ENCODE results near the gene TMEM54. TPM values are rescaled to one million over a fixed set of nuclear protein-coding genes. Genes with fewer than 3 reads are reported as not detected.

TMEM54 gene
- total and polyA plus RNA-seq, 2 of the 13 experiments (the other 11 are each of a cell fraction or from before 2014, with no cell fraction given): 2.5 to 2.9 TPM

DNA sequence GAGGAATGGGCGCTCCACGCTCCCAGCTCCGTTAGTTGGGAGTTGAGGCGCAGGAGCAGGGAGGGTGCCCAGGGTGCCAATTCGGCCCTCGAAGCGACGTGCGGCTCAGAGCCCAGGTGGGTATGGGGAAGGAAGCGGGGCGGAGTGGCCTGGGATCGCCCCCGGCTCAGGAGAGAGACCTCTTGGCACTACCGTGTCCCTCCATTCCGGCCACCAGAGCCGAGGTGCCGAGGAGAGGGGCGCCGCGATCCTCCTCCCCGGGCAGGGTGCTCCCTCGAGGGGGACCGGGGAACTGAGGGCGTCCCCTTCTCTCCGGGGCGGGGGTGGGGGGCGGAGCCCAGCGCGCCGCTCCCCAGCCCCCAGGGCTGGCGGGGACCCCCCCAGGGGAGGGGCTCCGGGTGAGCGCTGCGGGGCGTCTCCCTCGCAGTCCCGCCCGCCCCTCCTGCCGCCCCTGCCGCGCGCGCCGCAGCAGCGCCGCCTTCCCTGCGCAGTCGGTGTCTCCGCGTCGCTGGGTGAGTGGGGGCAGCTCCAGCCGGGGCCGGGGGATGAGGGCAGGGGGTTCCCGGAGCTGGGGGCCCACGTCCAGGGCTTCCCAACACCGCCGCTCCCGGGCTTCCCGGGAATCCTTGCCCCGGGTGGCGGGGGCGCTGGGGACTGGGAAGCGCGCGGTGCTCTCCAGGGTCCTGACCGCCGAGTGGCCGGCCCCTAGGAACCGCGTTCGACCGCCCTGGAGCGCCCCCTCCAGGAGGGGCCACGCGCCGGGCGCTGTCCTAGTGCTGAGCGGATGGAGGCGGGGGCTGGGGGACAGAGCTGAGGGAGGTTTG lies 15.0 kb downstream of the TMEM54 start, which contains the start of gene HPCA (continued):
- TF ChIP-seq ZSCAN22 (CRISPR knock-in tag; IDR thresholded peaks at IDR 0.05) (peak; percentile 68; the same call in 1 of the 2 replicates), ZNF546 (CRISPR knock-in tag; conservative IDR thresholded peaks at IDR 0.05) (peak; percentile 99), SALL2 (CRISPR knock-in tag; IDR thresholded peaks at IDR 0.05) (peak; percentile 97), TGIF2 (CRISPR knock-in tag; IDR thresholded peaks at IDR 0.05) (peak; percentile 92), TCF7L2 (IDR thresholded peaks at IDR 0.05; ENCODE audit: low read depth, low read length) (no peak), TBX3 (IDR thresholded peaks at IDR 0.05; ENCODE audit: borderline replicate concordance) (no peak), ZFP41 (CRISPR knock-in tag; IDR thresholded peaks at IDR 0.05; ENCODE audit: borderline replicate concordance) (peak; percentile 88; the same call in 1 of the 2 replicates), JUNB (CRISPR knock-in tag; IDR thresholded peaks at IDR 0.05; ENCODE audit: borderline replicate concordance) (peak; percentile 60; the same call in 1 of the 2 replicates), FOXA1 (IDR thresholded peaks at IDR 0.05) (no peak), FOXA1 (CRISPR knock-in tag; IDR thresholded peaks at IDR 0.05) (0 out of 2 replicates have a peak, but pooled peaks have one; percentile 4), ZNF550 (CRISPR knock-in tag; IDR thresholded peaks at IDR 0.05; ENCODE audit: borderline replicate concordance) (no peak), NCOA5 (CRISPR knock-in tag; IDR thresholded peaks at IDR 0.05) (no peak), FOXK1 (CRISPR knock-in tag; IDR thresholded peaks at IDR 0.05; ENCODE audit: borderline replicate concordance, low read depth) (peak; percentile 90; the same call in 1 of the 2 replicates), ZMYM4 (CRISPR knock-in tag; IDR thresholded peaks at IDR 0.05) (peak; percentile 87)
- TF ChIP-seq, protein P1, sequence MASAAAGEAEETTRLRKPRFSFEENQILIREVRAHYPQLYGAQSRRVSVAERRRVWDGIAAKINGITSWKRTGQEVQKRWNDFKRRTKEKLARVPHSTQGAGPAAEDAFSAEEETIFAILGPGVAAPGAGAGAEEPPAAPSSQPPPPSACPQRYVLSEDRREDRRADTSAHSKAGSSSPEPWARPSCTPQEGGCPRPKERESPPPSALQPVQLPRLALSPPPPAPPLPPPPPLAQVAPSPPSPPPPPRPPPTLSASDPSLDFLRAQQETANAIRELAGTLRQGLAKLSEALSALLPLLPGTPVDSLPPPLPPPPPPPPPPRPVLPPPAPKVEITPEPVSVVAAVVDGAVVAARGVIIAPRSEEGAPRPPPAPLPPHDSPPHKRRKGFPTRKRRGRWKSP (CRISPR knock-in tag; IDR thresholded peaks at IDR 0.05): peak; percentile 89
- TF ChIP-seq, protein P2, sequence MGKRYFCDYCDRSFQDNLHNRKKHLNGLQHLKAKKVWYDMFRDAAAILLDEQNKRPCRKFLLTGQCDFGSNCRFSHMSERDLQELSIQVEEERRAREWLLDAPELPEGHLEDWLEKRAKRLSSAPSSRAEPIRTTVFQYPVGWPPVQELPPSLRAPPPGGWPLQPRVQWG (CRISPR knock-in tag; IDR thresholded peaks at IDR 0.05; ENCODE audit: borderline replicate concordance, low read depth): no peak
- TF ChIP-seq, protein P3, sequence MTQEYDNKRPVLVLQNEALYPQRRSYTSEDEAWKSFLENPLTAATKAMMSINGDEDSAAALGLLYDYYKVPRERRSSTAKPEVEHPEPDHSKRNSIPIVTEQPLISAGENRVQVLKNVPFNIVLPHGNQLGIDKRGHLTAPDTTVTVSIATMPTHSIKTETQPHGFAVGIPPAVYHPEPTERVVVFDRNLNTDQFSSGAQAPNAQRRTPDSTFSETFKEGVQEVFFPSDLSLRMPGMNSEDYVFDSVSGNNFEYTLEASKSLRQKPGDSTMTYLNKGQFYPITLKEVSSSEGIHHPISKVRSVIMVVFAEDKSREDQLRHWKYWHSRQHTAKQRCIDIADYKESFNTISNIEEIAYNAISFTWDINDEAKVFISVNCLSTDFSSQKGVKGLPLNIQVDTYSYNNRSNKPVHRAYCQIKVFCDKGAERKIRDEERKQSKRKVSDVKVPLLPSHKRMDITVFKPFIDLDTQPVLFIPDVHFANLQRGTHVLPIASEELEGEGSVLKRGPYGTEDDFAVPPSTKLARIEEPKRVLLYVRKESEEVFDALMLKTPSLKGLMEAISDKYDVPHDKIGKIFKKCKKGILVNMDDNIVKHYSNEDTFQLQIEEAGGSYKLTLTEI (CRISPR knock-in tag; conservative IDR thresholded peaks at IDR 0.05): no peak
- TF ChIP-seq, protein P4, sequence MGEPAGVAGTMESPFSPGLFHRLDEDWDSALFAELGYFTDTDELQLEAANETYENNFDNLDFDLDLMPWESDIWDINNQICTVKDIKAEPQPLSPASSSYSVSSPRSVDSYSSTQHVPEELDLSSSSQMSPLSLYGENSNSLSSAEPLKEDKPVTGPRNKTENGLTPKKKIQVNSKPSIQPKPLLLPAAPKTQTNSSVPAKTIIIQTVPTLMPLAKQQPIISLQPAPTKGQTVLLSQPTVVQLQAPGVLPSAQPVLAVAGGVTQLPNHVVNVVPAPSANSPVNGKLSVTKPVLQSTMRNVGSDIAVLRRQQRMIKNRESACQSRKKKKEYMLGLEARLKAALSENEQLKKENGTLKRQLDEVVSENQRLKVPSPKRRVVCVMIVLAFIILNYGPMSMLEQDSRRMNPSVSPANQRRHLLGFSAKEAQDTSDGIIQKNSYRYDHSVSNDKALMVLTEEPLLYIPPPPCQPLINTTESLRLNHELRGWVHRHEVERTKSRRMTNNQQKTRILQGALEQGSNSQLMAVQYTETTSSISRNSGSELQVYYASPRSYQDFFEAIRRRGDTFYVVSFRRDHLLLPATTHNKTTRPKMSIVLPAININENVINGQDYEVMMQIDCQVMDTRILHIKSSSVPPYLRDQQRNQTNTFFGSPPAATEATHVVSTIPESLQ (CRISPR knock-in tag; conservative IDR thresholded peaks at IDR 0.05): peak; percentile 99
- TF ChIP-seq, protein P5, sequence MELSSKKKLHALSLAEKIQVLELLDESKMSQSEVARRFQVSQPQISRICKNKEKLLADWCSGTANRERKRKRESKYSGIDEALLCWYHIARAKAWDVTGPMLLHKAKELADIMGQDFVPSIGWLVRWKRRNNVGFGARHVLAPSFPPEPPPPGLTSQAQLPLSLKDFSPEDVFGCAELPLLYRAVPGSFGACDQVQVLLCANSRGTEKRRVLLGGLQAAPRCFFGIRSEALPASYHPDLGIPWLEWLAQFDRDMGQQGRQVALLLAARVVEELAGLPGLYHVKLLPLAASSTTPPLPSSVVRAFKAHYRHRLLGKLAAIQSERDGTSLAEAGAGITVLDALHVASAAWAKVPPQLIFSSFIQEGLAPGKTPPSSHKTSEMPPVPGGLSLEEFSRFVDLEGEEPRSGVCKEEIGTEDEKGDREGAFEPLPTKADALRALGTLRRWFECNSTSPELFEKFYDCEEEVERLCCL (CRISPR knock-in tag; IDR thresholded peaks at IDR 0.05; ENCODE audit: borderline replicate concordance): peak; percentile 98
- TF ChIP-seq, protein P6, sequence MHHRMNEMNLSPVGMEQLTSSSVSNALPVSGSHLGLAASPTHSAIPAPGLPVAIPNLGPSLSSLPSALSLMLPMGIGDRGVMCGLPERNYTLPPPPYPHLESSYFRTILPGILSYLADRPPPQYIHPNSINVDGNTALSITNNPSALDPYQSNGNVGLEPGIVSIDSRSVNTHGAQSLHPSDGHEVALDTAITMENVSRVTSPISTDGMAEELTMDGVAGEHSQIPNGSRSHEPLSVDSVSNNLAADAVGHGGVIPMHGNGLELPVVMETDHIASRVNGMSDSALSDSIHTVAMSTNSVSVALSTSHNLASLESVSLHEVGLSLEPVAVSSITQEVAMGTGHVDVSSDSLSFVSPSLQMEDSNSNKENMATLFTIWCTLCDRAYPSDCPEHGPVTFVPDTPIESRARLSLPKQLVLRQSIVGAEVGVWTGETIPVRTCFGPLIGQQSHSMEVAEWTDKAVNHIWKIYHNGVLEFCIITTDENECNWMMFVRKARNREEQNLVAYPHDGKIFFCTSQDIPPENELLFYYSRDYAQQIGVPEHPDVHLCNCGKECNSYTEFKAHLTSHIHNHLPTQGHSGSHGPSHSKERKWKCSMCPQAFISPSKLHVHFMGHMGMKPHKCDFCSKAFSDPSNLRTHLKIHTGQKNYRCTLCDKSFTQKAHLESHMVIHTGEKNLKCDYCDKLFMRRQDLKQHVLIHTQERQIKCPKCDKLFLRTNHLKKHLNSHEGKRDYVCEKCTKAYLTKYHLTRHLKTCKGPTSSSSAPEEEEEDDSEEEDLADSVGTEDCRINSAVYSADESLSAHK (CRISPR knock-in tag; IDR thresholded peaks at IDR 0.05; ENCODE audit: borderline replicate concordance): peak; percentile 94
